NCI-H2227 (cell line): ENCODE measurements around the gene EPHA2.

Experiments
- DNase-seq: peaks from one replicate; lab custom pipeline; 2025; ENCODE audit not compliant: unreplicated experiment; lab: John Stamatoyannopoulos, UW

Gene EPHA2

GRCh38 chr1:16095447-16095846, 60.4 kb downstream of the EPHA2 start:
- no peak for DNase-seq

GRCh38 chr1:16094453-16095158, 61.3 kb downstream of the EPHA2 start:
- no peak for DNase-seq

GRCh38 chr1:16093611-16094010, 62.3 kb downstream of the EPHA2 start:
- DNase-seq = no peak

- no peak for DNase-seq
These were observed 62.9 kb downstream of the EPHA2 start for GRCh38 chr1:16092923-16093511.

GRCh38 chr1:16092097-16092922, 63.6 kb downstream of the EPHA2 start:
- DNase-seq = no peak

GRCh38 chr1:16091296-16091695, 64.6 kb downstream of the EPHA2 start:
- DNase-seq = no peak

GRCh38 chr1:16090076-16090826, 65.6 kb downstream of the EPHA2 start:
- DNase-seq = no peak

GRCh38 chr1:16088996-16089395, 66.9 kb downstream of the EPHA2 start:
- no peak for DNase-seq

- no peak for DNase-seq
These were observed 67.4 kb downstream of the EPHA2 start for GRCh38 chr1:16088351-16088911.

- no peak for DNase-seq
These were observed 68.1 kb downstream of the EPHA2 start for GRCh38 chr1:16087733-16088132.

- no peak for DNase-seq
These were observed 70.3 kb downstream of the EPHA2 start for GRCh38 chr1:16085522-16085921.

- DNase-seq = no peak
These were observed 72.4 kb downstream of the EPHA2 start for GRCh38 chr1:16083486-16083885.

- peak; percentile 65 for DNase-seq
These were observed 73.4 kb downstream of the EPHA2 start for GRCh38 chr1:16082283-16083038.

GRCh38 chr1:16081636-16082035, 74.2 kb downstream of the EPHA2 start:
- no peak for DNase-seq

GRCh38 chr1:16080422-16081150, 75.3 kb downstream of the EPHA2 start:
- no peak for DNase-seq

GRCh38 chr1:16078925-16079656, 76.8 kb downstream of the EPHA2 start:
- DNase-seq = peak; percentile 79

- no peak for DNase-seq
These were observed 78.2 kb downstream of the EPHA2 start for GRCh38 chr1:16077406-16078245.

- DNase-seq = no peak
These were observed 79.0 kb downstream of the EPHA2 start for GRCh38 chr1:16076865-16077238.
